ENCODE results near the gene SLC16A13. TPM values are rescaled to one million over a fixed set of nuclear protein-coding genes. Genes with fewer than 3 reads are reported as not detected.

The SLC16A13 gene
- total RNA-seq, 1 experiment from 2014 or later = 40.6 TPM

DNA sequence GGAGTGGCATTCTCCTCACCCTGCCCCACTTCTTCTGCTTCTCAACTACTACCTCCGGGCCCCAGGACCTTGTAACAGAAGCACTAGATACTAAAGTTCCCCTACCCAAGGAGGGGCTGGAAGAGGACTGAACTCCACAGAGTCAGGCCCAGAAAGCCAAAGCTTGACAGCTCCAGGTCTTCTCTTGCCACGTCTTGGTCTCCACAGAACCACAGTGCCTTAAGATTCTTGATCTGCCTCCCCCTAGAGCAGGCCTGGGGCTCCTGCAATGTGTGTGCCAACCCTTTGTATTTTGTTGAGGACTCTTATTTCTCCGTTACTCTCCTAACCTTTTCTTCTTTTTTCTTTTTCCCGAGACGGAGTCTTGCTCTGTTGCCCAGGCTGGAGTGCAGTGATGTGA lies 4.0 kb downstream of the SLC16A13 start:
- 0 out of 2 replicates have a peak, but pooled peaks cover 4% of the 10 kb centered on the region for H3K36me3 ChIP-seq (ENCODE audit: low read depth)
- H3K4me2 ChIP-seq = no peak overlapping the region
- ChIA-PET POLR2A (ENCODE audit: unreplicated experiment) (no interaction called here), CTCF (no interaction called here)
- peaks cover 44% of the 10 kb centered on the region for H3F3A ChIP-seq (ENCODE audit: insufficient read depth, low read depth)
- intact Hi-C loops (cut with micrococcal nuclease; ENCODE audit: unreplicated experiment) = loop anchor here (10.0 kb wide), 1 partner anchor 545 kb away; the partner anchor contains the start of gene MPDU1
- peaks cover 22% of the 10 kb centered on the region for H3K79me2 ChIP-seq (ENCODE audit: low read depth)
- no TSS peak for BruUV-seq (replicated peaks)
- TF ChIP-seq, protein P1, sequence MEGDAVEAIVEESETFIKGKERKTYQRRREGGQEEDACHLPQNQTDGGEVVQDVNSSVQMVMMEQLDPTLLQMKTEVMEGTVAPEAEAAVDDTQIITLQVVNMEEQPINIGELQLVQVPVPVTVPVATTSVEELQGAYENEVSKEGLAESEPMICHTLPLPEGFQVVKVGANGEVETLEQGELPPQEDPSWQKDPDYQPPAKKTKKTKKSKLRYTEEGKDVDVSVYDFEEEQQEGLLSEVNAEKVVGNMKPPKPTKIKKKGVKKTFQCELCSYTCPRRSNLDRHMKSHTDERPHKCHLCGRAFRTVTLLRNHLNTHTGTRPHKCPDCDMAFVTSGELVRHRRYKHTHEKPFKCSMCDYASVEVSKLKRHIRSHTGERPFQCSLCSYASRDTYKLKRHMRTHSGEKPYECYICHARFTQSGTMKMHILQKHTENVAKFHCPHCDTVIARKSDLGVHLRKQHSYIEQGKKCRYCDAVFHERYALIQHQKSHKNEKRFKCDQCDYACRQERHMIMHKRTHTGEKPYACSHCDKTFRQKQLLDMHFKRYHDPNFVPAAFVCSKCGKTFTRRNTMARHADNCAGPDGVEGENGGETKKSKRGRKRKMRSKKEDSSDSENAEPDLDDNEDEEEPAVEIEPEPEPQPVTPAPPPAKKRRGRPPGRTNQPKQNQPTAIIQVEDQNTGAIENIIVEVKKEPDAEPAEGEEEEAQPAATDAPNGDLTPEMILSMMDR (conservative IDR thresholded peaks at IDR 0.05) = no peak
- TF ChIP-seq EZH2 (IDR thresholded peaks at IDR 0.05; ENCODE audit: low read depth) = no peak
- no peaks in the 10 kb centered on the region for H3K9me2 ChIP-seq (ENCODE audit: insufficient read depth)
- no peaks in the 10 kb centered on the region; the same call in 1 of the 2 replicates for H4K20me1 ChIP-seq (ENCODE audit: insufficient read depth)
- H3K27ac ChIP-seq = no peak overlapping the region
- DNase-seq = no peak
- no peaks in the 10 kb centered on the region for H3K9me3 ChIP-seq (ENCODE audit: insufficient read depth, low read depth)
- peaks cover 22% of the 10 kb centered on the region for H3K4me1 ChIP-seq (replicated peaks; ENCODE audit: insufficient read depth)
- H3K27me3 ChIP-seq (ENCODE audit: insufficient read depth, low read depth) = no peaks in the 10 kb centered on the region
- no peak overlapping the region for H2AFZ ChIP-seq
- no peak overlapping the region for H3K4me3 ChIP-seq

DNA sequence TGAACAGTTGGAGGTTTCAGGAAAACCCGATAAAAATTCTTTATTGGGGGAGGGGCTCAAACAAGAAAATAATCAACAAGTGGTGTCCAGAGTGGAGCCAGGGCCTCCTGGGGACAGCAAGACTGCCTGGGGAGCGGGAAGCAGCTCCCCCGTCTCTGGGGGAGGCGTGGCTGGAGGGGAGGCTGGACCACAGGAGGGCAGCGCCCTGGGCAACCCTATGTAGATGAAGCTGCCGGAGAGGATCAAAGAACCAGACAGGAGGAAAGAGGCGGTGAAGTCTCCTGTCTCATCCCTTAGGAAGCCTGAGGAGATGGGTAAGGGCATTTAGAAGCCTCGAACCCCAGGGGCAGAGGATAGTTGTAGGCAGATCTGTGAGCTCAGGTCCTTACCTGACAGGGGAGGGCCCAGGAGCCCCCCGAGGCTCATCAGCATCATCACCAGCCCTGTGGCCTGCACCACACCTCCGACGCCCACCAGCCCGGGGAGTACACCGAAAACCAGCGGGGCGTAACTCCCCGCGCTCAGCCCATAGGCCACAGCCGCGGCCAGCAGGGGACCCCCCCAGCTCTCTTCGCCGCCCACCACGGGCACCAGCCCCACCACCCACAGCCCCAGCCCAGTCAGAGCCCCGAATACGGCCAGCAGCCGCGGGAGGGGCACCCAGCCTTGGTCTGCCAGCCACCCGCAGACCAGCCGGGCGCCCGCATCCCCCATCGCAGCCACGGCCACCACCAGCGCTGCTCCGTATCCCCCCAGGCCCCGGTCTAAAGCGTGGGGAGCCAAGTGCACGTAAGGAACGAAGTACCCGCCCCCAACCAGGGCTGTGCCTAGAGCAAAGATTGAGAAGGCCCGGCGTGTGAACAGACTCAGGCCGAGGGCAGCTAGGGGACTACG lies 6.0 kb downstream of the SLC16A13 start:
- no peak for DNase-seq
- no peak for TF ChIP-seq EZH2 (IDR thresholded peaks at IDR 0.05; ENCODE audit: low read depth)
- TF ChIP-seq, protein P1 (conservative IDR thresholded peaks at IDR 0.05) = no peak
- Histone ChIP-seq H3K4me1 (replicated peaks; ENCODE audit: insufficient read depth) (peaks cover 33% of the 10 kb centered on the region), H3K4me3 (no peak overlapping the region), H3K36me3 (ENCODE audit: low read depth) (0 out of 2 replicates have a peak, but pooled peaks cover 4% of the 10 kb centered on the region), H3F3A (ENCODE audit: insufficient read depth, low read depth) (peaks cover 53% of the 10 kb centered on the region), H4K20me1 (ENCODE audit: insufficient read depth) (no peaks in the 10 kb centered on the region; the same call in 1 of the 2 replicates), H2AFZ (no peak overlapping the region), H3K27me3 (ENCODE audit: insufficient read depth, low read depth) (no peaks in the 10 kb centered on the region), H3K27ac (no peak overlapping the region), H3K79me2 (ENCODE audit: low read depth) (peaks cover 11% of the 10 kb centered on the region), H3K4me2 (no peak overlapping the region), H3K9me3 (ENCODE audit: insufficient read depth, low read depth) (no peaks in the 10 kb centered on the region), H3K9me2 (ENCODE audit: insufficient read depth) (no peaks in the 10 kb centered on the region)
- BruUV-seq (replicated peaks) = no TSS peak
- intact Hi-C loops (cut with micrococcal nuclease; ENCODE audit: unreplicated experiment) = loop anchor here (10.0 kb wide), 1 partner anchor 543 kb away; the partner anchor contains the start of gene MPDU1
- CTCF ChIA-PET = interaction anchor here (0.6 kb wide), 1 partner anchor 74 kb away, joined by 4 read pairs; no protein-coding TSS in a partner anchor
- POLR2A ChIA-PET (ENCODE audit: unreplicated experiment) = interaction anchor here (0.6 to 0.9 kb wide), 2 partner anchors 18 to 437 kb away, joined by 5 to 18 read pairs; partner anchors contain the start of gene ZBTB4

DNA sequence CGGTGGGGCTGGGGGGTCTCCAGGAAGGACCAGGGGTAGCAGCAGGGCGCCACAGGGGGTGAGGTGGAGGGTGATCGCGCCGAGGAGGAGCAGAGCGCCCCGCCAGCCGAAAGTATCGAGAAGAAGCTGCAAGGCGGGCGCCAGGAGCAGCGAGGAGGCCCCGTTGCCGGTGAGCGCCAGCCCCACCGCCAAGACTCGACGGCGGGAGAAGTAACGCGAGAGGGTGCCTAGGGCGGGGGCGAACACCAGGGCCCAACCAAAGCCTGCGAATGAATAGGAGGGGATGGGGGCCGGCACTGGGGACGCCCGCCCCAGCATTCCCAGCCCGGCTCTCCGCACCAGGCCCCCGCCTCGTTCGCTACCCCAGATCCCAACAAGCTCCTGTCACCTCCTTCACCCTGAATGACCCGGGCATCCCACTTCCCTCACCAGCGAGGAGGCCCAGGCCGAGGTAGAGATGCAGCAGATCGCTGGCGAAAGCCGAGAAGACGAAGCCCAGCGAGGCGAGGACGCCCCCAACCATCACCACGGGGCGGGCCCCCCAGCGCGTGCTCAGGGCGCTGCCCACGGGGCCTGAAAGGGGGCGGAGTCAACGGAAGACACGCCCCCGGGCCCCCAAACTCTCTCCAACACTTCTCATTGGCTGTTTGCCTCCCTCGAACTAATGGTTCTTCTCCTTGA lies 6.8 kb downstream of the SLC16A13 start:
- no peak overlapping the region for H3K4me3 ChIP-seq
- H3K4me2 ChIP-seq = no peak overlapping the region
- intact Hi-C loops (cut with micrococcal nuclease; ENCODE audit: unreplicated experiment) = loop anchor here (10.0 kb wide), 1 partner anchor 542 kb away; the partner anchor contains the start of gene MPDU1
- H3K36me3 ChIP-seq (ENCODE audit: low read depth) = 0 out of 2 replicates have a peak, but pooled peaks cover 4% of the 10 kb centered on the region
- H3K9me2 ChIP-seq (ENCODE audit: insufficient read depth) = no peaks in the 10 kb centered on the region
- no peak for DNase-seq
- no TSS peak for BruUV-seq (replicated peaks)
- POLR2A ChIA-PET (ENCODE audit: unreplicated experiment) = no interaction called here
- H3K9me3 ChIP-seq (ENCODE audit: insufficient read depth, low read depth) = no peaks in the 10 kb centered on the region
- peaks cover 35% of the 10 kb centered on the region for H3K4me1 ChIP-seq (replicated peaks; ENCODE audit: insufficient read depth)
- peaks cover 4% of the 10 kb centered on the region for H3K79me2 ChIP-seq (ENCODE audit: low read depth)
- peaks cover 54% of the 10 kb centered on the region for H3F3A ChIP-seq (ENCODE audit: insufficient read depth, low read depth)
- CTCF ChIA-PET = no interaction called here
- H2AFZ ChIP-seq = no peak overlapping the region
- no peak overlapping the region for H3K27ac ChIP-seq
- TF ChIP-seq, protein P1 (conservative IDR thresholded peaks at IDR 0.05) = no peak
- no peak for TF ChIP-seq EZH2 (IDR thresholded peaks at IDR 0.05; ENCODE audit: low read depth)
- no peaks in the 10 kb centered on the region for H3K27me3 ChIP-seq (ENCODE audit: insufficient read depth, low read depth)
- H4K20me1 ChIP-seq (ENCODE audit: insufficient read depth) = no peaks in the 10 kb centered on the region; the same call in 1 of the 2 replicates

All from PC-9 (cell line).